GM23338 (cell line): ENCODE data around the gene OGG1. TPM values are rescaled to one million over a fixed set of nuclear protein-coding genes. Genes with fewer than 3 reads are reported as not detected.

Source experiments
- ATAC-seq: fragments of 200-7000 bp; cut with Tn5 transposase; 3 replicates; pipeline ENCODE4 v1.9.1; 2020
- DNase-seq: peaks from one replicate; pipeline ENCODE4 v3.0.0-alpha.2; 2015; ENCODE audit warnings: low spot score
- H2AFZ ChIP-seq: fragments of 200-600 bp; sonication (generic); 2 replicates; pipeline ENCODE4 v1.8.0; 2016; ENCODE audit warnings: antibody characterized with exemption, mild to moderate bottlenecking, moderate library complexity
- H3F3A ChIP-seq: fragments of 200-600 bp; sonication (generic); replicated peaks from 2 replicates; pipeline ENCODE4 v1.8.0; 2017; ENCODE audit warnings: antibody characterized with exemption, mixed run types, low read depth
- H3K27ac ChIP-seq: fragments of 200-600 bp; sonication (generic); 2 replicates; pipeline ENCODE4 v1.6.1; 2016; ENCODE audit warnings: low read depth
- H3K27me3 ChIP-seq: fragments of 200-600 bp; sonication (generic); 2 replicates; pipeline ENCODE4 v1.8.0; 2016; ENCODE audit warnings: mild to moderate bottlenecking, mixed run types, moderate library complexity; ENCODE audit not compliant: insufficient read depth
- H3K36me3 ChIP-seq: fragments of 200-600 bp; sonication (generic); 2 replicates; pipeline ENCODE4 v1.8.0; 2016; ENCODE audit warnings: mild to moderate bottlenecking; ENCODE audit not compliant: insufficient read depth
- H3K4me1 ChIP-seq: fragments of 200-600 bp; sonication (generic); 2 replicates; pipeline ENCODE4 v1.8.0; 2016; ENCODE audit warnings: mild to moderate bottlenecking, moderate library complexity; ENCODE audit not compliant: insufficient read depth
- H3K4me2 ChIP-seq: fragments of 200-600 bp; sonication (generic); 2 replicates; pipeline ENCODE4 v1.7.1; 2017; ENCODE audit warnings: mixed run types
- H3K4me3 ChIP-seq: fragments of 200-600 bp; sonication (generic); 2 replicates; pipeline ENCODE4 v1.6.1; 2016; ENCODE audit warnings: mixed run types
- H3K79me2 ChIP-seq: fragments of 200-600 bp; sonication (generic); replicated peaks from 2 replicates; pipeline ENCODE4 v1.8.0; 2017; ENCODE audit warnings: mild to moderate bottlenecking; ENCODE audit not compliant: insufficient read depth
- H3K9me2 ChIP-seq: fragments of 200-600 bp; sonication (generic); 2 replicates; pipeline ENCODE4 v1.8.0; 2017; ENCODE audit not compliant: insufficient read depth
- H4K20me1 ChIP-seq: fragments of 200-600 bp; sonication (generic); replicated peaks from 2 replicates; pipeline ENCODE4 v1.8.0; 2017; ENCODE audit warnings: mild to moderate bottlenecking; ENCODE audit not compliant: insufficient read depth
- H3K27ac Mint-ChIP-seq: 2 replicates; pipeline ENCODE4 v1.8.0; 2020; ENCODE audit warnings: inconsistent platforms, mild to moderate bottlenecking, moderate library complexity, mixed read lengths
- H3K27me3 Mint-ChIP-seq: 3 replicates; pipeline ENCODE4 v1.8.0; 2022; ENCODE audit warnings: low read depth, mild to moderate bottlenecking, moderate library complexity, mixed read lengths, inconsistent platforms; ENCODE audit not compliant: insufficient read depth, poor library complexity
- H3K36me3 Mint-ChIP-seq: 3 replicates; pipeline ENCODE4 v1.8.0; 2021; ENCODE audit warnings: low read depth, mild to moderate bottlenecking, inconsistent platforms, moderate library complexity, mixed read lengths
- H3K4me1 Mint-ChIP-seq: 3 replicates; pipeline ENCODE4 v1.8.0; 2020; ENCODE audit warnings: mild to moderate bottlenecking, inconsistent platforms, mixed read lengths
- H3K4me3 Mint-ChIP-seq: 3 replicates; pipeline ENCODE4 v1.8.0; 2021; ENCODE audit warnings: moderate library complexity, mild to moderate bottlenecking, inconsistent platforms, mixed read lengths
- H3K9me3 Mint-ChIP-seq: 3 replicates; pipeline ENCODE4 v1.8.0; 2020; ENCODE audit warnings: moderate library complexity, mild to moderate bottlenecking, inconsistent platforms, mixed read lengths
- CTCF ChIP-seq, 2 experiments: fragments of 200-600 bp in 1 of 2; sonication (generic) in 1 of 2; conservative IDR thresholded peaks; 2 replicates each; pipeline versions ENCODE4 v1.5.1 to v1.6.1; 2016 to 2017; ENCODE audit warnings: antibody characterized with exemption in 2 of 2, low read depth in 2 of 2, mild to moderate bottlenecking in 2 of 2, moderate library complexity in 1 of 2
- EZH2 ChIP-seq: fragments of 200-600 bp; sonication (generic); IDR thresholded peaks from one replicate; pipeline ENCODE4 v1.8.0; 2017; ENCODE audit warnings: antibody characterized with exemption, mild to moderate bottlenecking, low read depth; ENCODE audit not compliant: unreplicated experiment
- EZH2phosphoT487 ChIP-seq: fragments of 200-600 bp; sonication (generic); IDR thresholded peaks from one replicate; pipeline ENCODE4 v1.8.1; 2018; ENCODE audit warnings: antibody characterized with exemption; ENCODE audit not compliant: unreplicated experiment
- NANOG ChIP-seq: IDR thresholded peaks from 2 replicates; pipeline ENCODE4 v1.6.1; 2016; ENCODE audit warnings: antibody characterized with exemption, borderline replicate concordance
- POLR2AphosphoS5 ChIP-seq: IDR thresholded peaks from 2 replicates; pipeline ENCODE4 v1.6.1; 2016; ENCODE audit warnings: antibody characterized with exemption, low read depth
- REST ChIP-seq: IDR thresholded peaks from one replicate; pipeline ENCODE4 v1.6.1; 2018; ENCODE audit warnings: antibody characterized with exemption; ENCODE audit not compliant: unreplicated experiment
- ZNF114 ChIP-seq: fragments of 250-450 bp; sonication (Bioruptor Pico); IDR thresholded peaks from 2 replicates; pipeline ENCODE4 v1.5.0; 2020; ENCODE audit warnings: mild to moderate bottlenecking, moderate library complexity
- ZNF331 ChIP-seq: fragments of 250-450 bp; sonication (Bioruptor Pico); IDR thresholded peaks from 2 replicates; pipeline ENCODE4 v1.5.0; 2020; ENCODE audit warnings: low read depth, mild to moderate bottlenecking, moderate library complexity
- ZNF462 ChIP-seq: fragments of 250-450 bp; sonication (Bioruptor Pico); IDR thresholded peaks from 2 replicates; pipeline ENCODE4 v1.5.0; 2020; ENCODE audit warnings: mild to moderate bottlenecking, moderate library complexity
- polyA plus RNA-seq: library from polyadenylated mRNA; unstranded; fragments of >200 nt; fragmentation: Nextera tagmentation; extraction: Ambion mirVana; gene quantifications from 2 replicates; pipeline ENCODE4 v1.2.1, GENCODE V29; 2016
- total RNA-seq: library from RNA; depleted of rRNA; stranded (reverse); fragments of >200 nt; shearing (Covaris generic); gene quantifications from 2 replicates; pipeline ENCODE4 v1.2.3, GENCODE V29; 2014

Gene OGG1
- total and polyA plus RNA-seq, 2 experiments from 2014 or later, result 20.6 to 27.6 TPM

- Mint-ChIP-seq H3K4me1 (peaks cover 16% of the 10 kb centered on the region), H3K36me3 (peaks cover 34% of the 10 kb centered on the region), H3K27ac (peak overlapping the region; percentile 72), H3K27me3 (peaks cover 4% of the 10 kb centered on the region), H3K4me3 (peak overlapping the region; percentile 81), H3K9me3 (no peaks in the 10 kb centered on the region)
- TF ChIP-seq POLR2AphosphoS5, result no peak
- no peak for TF ChIP-seq ZNF114 (CRISPR knock-in tag)
- no peak for TF ChIP-seq NANOG
- TF ChIP-seq REST, result no peak
- TF ChIP-seq ZNF331 (CRISPR knock-in tag), result no peak
- TF ChIP-seq CTCF (conservative IDR thresholded peaks at IDR 0.05; ENCODE audit: low read depth in 2 of 2), result 0 out of 4 replicates have a peak, but pooled peaks of 1 of the 2 experiments have one; percentile 5
- peak; percentile 35 for DNase-seq
- H3K9me2 ChIP-seq, result no peaks in the 10 kb centered on the region
- no peak for ATAC-seq
- peaks cover 21% of the 10 kb centered on the region for H3K36me3 ChIP-seq
- peak overlapping the region; percentile 91 for H3K4me3 ChIP-seq
- peaks cover 25% of the 10 kb centered on the region for H4K20me1 ChIP-seq
- H2AFZ ChIP-seq, result no peak overlapping the region
- H3K79me2 ChIP-seq, result peaks cover 47% of the 10 kb centered on the region
- H3K27ac ChIP-seq, result no peak overlapping the region
- H3K4me2 ChIP-seq, result peak overlapping the region; percentile 98
- 0 out of 2 replicates have a peak, but pooled peaks cover 8% of the 10 kb centered on the region for H3F3A ChIP-seq
- peaks cover 16% of the 10 kb centered on the region for H3K4me1 ChIP-seq
- H3K27me3 ChIP-seq, result no peaks in the 10 kb centered on the region
These were observed 17.0 kb upstream of the OGG1 start for GRCh38 chr3:9732740-9733115.

GRCh38 chr3:9736831-9737230, 12.9 kb upstream of the OGG1 start:
- no peak for ATAC-seq
- TF ChIP-seq ZNF114 (CRISPR knock-in tag), result no peak
- no peak for TF ChIP-seq EZH2phosphoT487
- TF ChIP-seq ZNF462 (CRISPR knock-in tag), result no peak
- TF ChIP-seq EZH2, result no peak
- TF ChIP-seq NANOG, result no peak

More at GRCh38 chr3:9736831-9737230, 12.9 kb upstream of the OGG1 start:
- Histone ChIP-seq H2AFZ (no peak overlapping the region), H3K27ac (no peak overlapping the region), H3K9me2 (no peaks in the 10 kb centered on the region), H3K36me3 (peaks cover 48% of the 10 kb centered on the region), H3K4me3 (no peak overlapping the region), H4K20me1 (peaks cover 34% of the 10 kb centered on the region), H3K79me2 (peaks cover 46% of the 10 kb centered on the region), H3K27me3 (no peaks in the 10 kb centered on the region), H3F3A (no peaks in the 10 kb centered on the region; the same call in 1 of the 2 replicates), H3K4me2 (no peak overlapping the region), H3K4me1 (peaks cover 9% of the 10 kb centered on the region; the same call in 1 of the 2 replicates)
- no peak for DNase-seq
- Mint-ChIP-seq H3K36me3 (peaks cover 71% of the 10 kb centered on the region), H3K4me1 (peaks cover 5% of the 10 kb centered on the region), H3K4me3 (no peak overlapping the region), H3K9me3 (no peaks in the 10 kb centered on the region), H3K27me3 (no peaks in the 10 kb centered on the region), H3K27ac (no peak overlapping the region)
